Cardiac fibroblast (primary cell): ENCODE data around the gene VHLL.

Source experiments
- DNase-seq, 2 donors: peaks; one replicate each; pipeline versions ENCODE4 v3.0.0 to v3.0.0-alpha.2; 2010; ENCODE audit warnings: low read depth in 2 of 2
- H3K4me3 ChIP-seq, 2 donors: replicated peaks in 1 of 2; 1 replicate in 1 of 2; 2 replicates in 1 of 2; pipeline ENCODE4 v1.5.1; 2011; ENCODE audit warnings: low read depth in 2 of 2, low read length in 2 of 2, mild to moderate bottlenecking in 2 of 2, moderate library complexity in 1 of 2
- TF ChIP-seq, protein P1 (sequence below): IDR thresholded peaks from one replicate; pipeline ENCODE4 v1.5.1; 2011; ENCODE audit warnings: low read depth, mild to moderate bottlenecking, low read length, inconsistent platforms

Gene VHLL

DNA sequence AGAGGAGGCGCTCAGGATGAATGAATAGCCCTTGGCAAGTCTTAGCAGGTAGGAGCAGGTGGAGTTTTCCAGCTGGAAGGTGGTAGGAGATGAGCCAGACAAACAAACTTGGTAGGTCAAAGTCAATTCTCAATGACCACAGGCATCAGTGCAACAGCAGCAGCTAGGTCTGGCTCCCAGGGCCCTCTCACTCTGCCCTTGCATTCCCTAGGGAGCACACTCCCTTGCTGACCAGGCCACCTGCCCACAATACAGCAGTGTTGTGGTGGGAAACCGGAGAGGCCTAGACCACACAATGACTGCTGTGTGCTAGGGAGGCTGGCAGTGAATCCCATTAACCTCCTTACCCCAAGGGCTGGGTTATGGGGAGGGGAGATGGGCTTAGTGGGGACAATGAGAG is 38.2 kb downstream of the VHLL start:
- DNase-seq = no peak
- no peak overlapping the region for H3K4me3 ChIP-seq
- TF ChIP-seq, protein P1, sequence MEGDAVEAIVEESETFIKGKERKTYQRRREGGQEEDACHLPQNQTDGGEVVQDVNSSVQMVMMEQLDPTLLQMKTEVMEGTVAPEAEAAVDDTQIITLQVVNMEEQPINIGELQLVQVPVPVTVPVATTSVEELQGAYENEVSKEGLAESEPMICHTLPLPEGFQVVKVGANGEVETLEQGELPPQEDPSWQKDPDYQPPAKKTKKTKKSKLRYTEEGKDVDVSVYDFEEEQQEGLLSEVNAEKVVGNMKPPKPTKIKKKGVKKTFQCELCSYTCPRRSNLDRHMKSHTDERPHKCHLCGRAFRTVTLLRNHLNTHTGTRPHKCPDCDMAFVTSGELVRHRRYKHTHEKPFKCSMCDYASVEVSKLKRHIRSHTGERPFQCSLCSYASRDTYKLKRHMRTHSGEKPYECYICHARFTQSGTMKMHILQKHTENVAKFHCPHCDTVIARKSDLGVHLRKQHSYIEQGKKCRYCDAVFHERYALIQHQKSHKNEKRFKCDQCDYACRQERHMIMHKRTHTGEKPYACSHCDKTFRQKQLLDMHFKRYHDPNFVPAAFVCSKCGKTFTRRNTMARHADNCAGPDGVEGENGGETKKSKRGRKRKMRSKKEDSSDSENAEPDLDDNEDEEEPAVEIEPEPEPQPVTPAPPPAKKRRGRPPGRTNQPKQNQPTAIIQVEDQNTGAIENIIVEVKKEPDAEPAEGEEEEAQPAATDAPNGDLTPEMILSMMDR = no peak

DNA sequence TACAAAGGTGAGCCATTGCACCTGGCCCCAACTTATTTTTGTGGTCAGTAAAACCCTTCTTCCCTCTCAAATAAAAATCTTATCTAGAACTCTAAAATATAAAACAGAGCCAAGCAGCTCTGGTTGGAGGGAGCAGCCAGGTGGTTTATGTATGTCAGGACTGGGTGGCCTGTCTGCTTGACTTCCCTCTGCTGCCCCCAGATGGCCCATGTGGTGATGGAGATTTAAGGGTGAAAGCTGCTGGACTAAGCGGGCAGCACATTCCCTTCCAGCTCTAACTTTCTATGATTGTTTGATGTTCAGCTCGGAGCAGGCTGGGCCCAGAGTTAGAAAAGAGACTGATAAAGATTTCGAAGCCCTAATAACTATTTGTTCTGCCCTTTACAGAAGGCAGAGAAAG is 39.3 kb downstream of the VHLL start:
- DNase-seq = no peak
- TF ChIP-seq, protein P1 = no peak
- H3K4me3 ChIP-seq = no peak overlapping the region

DNA sequence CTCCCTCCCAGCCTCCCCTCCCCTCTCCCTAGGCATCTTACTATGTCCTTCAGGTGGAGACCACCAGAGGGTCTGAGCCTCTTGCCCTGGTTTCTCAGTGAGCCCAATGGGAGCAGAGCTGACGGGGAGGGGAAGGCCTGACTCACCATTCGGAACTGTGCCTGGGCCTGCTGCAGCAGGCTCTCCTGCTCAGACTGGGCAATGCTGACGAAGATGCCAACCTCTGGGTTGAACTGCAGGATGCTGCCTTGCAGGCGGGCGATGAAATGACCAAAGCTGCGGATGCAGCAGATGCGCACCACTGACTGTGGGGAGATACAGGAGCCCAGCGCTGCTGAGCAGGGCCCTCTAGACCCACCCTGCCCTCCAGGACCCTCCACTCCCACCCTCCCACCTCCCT is 40.2 kb downstream of the VHLL start:
- no peak for DNase-seq
- TF ChIP-seq, protein P1 = no peak
- H3K4me3 ChIP-seq = no peak overlapping the region

DNA sequence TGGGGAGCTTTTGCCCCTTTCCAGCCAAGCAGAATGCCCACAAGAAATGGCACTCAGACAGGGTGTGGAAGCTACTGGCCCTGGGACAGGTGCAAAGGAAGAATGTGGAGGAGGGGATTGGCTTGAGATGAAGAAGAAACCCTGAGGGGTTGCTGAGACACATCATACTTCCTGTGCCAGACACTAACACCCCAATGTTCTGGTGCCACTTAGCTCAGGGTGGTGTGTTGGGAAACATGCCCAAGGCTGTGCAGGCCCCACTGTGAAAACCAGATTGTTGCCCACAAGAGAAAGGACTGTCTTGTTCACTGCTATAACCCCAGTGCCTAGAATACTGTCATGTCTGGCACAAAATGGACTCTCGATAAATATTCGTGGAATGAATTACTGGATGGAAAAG is 41.4 kb downstream of the VHLL start:
- TF ChIP-seq, protein P1 = no peak

DNA sequence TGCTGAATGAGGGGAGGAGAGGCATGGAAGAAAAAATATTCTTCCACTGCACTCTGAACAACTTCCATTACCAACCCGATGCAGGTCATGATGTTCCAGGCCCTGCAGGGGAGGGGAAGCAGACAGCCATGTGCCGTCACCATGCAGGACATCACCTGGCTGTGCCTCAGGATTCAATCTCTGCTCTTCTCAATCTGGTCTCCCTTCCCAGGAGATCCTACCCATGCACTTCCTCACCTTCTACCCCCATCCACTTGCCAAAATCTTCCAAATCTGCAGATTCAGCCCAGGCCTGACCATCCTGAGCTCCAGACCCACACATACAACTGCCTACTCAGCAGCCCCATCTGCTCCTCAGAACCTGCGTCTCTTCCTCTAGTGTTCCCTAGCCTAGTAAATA is 45.5 kb downstream of the VHLL start:
- no peak overlapping the region for H3K4me3 ChIP-seq
- TF ChIP-seq, protein P1 = no peak
- no peak for DNase-seq

More for the DNA sequence above, 41.4 kb downstream of the VHLL start:
- DNase-seq = no peak
- H3K4me3 ChIP-seq = no peak overlapping the region

DNA sequence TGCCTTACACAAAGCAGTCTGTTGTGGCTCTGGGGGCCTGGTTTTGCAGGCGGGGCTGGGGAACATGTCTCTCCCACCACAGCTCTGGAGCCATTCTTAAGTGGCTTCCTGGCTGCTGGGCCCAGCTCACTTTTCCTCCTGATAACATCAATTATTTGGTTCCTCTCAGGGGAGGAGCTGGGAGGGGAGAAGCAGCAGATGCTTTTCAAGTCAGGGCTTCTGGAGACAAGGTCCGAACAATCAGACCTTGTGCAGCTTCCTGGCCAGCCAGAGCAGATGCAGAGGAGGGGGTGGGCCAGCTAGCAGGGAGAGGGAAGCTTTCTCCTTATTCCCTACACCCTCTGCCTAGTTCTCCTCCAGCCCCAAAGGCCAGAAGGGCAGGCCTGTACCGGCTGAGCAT is 47.6 kb downstream of the VHLL start:
- no peak overlapping the region for H3K4me3 ChIP-seq
- TF ChIP-seq, protein P1 = no peak

DNA sequence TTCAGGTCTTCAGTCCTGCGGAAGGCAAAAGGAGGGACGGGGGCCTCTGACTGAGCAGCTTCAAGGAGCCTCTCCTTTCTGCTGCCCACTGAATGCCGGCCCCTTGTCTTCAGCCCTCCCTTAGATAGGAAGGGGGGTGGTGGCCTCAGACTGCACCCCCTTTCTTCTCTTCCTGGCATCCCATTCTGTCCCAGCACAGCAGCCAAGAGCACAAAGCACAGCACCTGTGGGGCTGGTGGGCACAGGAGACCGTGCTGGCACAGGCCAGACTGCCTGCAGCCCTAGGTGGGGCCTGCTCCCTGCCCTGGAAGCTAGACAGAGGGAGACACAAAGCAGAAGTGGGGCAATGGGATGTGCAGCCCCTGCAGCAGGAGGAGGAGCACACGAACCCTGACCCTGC is 49.5 kb downstream of the VHLL start:
- H3K4me3 ChIP-seq = no peak overlapping the region
- TF ChIP-seq, protein P1 = no peak

More for the DNA sequence above, 47.6 kb downstream of the VHLL start:
- peak in 1 of 2 donors; percentile 38 for DNase-seq

More for the DNA sequence above, 49.5 kb downstream of the VHLL start:
- DNase-seq = no peak
